Non-pigmented ciliary epithelial cell (primary cell): ENCODE measurements around the gene HIRA.

Experiments used
- DNase-seq: peaks from one replicate; pipeline ENCODE4 v3.0.0-alpha.2; 2010; ENCODE audit warnings: low read depth

The HIRA gene

GRCh38 chr22:19410941-19411689, 20.4 kb downstream of the HIRA start:
- DNase-seq = no peak

DNA sequence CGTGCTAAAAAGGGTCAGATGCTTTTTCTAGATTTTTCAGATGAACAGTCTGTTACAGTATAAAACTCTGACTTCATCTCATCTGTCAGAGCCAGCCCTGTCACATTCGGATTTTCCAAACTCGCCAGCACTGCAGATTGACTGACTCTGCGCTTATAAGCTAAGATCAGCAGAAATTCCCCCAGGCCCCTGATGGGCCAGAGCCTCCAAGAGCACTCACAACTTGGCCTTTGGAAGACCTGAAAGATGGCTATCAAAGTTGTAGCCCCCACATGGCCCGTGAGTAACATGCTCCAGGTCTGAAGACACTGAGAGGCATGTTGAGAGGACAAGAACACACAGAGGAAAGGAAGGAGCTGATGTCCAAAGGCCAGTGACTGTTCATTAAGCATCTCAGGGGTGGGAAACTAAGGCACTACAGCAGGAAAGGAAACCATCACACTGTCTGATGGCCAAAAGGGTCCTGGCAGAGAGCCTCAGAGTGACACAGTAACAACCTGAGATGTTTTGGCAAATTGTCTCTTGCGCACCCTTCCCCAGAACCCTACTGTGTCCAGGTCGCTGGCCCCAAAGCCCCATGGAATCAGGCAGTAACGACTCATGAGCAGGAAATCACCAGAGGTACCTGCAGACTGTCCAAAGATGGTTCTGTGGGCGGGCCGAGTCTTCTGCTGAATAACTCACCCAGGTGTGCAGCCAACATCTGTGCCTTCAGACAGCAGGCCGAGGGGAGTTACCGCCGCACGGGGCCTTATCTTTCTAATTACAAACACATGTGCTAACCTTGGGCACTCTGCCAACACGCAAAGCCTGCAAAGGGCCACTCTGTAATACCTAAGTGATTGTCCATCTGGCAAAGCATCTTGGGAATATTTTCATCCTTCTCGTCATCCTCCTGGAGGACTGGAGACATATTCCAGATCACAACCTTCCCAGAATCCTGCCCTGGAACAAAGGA, 23.6 kb downstream of the HIRA start:
- no peak for DNase-seq

GRCh38 chr22:19406846-19407245, 24.7 kb downstream of the HIRA start:
- DNase-seq = no peak

- no peak for DNase-seq
These were observed 25.2 kb downstream of the HIRA start for GRCh38 chr22:19406281-19406811.

DNA sequence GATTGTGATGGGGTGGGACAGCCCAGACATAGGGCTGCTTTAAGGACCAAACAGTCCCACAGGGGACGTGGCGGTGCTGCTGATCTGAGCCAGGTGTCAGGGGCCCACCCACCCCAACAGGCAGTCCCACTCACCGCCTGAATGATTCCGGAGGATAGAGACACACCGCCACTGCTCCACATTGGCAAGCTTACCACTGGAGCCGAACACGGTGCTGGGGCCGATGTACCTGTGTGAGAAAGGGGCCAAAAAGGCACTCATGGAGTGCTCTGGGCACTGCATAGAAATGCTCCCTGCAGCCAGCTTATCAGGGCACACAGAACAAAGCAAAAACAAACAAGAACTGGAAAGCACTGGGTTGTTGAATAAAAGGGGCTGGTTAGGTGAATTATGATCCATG, 25.9 kb downstream of the HIRA start:
- no peak for DNase-seq

DNA sequence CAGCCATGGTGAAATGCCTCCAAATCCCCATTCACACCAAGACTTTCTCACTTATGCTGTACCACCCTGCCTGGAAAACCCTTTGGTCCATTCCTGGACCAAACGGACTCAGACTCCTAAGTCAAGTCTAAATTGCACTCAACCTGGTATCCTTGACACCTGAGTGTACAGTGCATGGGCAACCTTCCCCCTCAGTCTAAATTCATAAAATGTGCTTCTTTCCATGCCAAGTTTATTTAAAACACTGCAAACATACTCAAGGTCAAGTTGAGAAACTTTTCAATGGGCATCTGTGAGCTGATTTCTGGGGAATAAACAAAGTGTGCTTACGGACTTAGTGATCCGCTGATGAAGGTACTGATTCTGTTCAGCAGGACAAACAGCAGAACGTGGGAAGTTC, 26.4 kb downstream of the HIRA start:
- no peak for DNase-seq

DNA sequence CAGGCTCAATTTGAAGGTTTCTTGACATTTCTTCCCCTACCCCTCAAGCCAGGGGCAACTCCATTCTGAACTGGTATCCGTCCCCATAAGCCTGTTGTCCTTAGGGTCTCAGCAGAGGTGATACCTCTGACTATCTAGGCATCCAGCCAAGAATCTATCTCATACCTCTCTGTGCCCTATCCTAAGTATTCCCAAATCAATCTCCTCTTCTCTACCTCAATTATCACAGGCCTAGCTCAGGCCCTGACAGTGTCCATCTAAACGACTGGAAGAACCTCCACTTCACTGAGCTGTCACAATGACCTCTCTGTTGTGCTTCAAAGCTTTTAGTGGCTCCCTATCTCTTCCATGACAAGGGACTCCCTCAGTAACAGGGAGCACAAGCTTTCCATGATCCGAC, 26.9 kb downstream of the HIRA start:
- no peak for DNase-seq

DNA sequence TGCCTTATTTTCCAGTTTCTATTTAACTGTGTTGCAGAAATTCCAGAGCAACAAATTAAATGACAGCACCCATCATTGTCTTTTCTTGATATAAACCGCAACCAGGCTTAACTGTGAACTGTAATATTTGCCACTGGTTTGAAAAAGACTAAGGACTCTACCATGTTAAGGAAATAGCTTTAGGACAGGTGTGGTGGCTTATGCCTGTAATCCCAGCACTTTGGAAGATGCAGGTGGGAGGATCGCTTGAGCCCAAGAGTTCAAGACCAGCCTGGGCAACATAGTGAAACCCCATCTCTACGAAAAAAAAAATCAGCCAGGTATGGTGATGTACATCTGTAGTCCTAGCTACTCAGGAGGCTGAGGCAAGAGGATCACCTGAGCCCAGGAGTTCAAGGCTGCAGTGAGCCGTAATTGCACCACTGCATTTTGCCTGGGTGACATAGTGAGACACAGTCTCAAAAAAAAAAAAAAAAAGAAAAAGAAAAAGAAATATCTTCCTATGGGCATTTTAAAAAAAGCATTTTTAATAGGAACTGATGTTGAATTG, 28.8 kb downstream of the HIRA start:
- DNase-seq = no peak

DNA sequence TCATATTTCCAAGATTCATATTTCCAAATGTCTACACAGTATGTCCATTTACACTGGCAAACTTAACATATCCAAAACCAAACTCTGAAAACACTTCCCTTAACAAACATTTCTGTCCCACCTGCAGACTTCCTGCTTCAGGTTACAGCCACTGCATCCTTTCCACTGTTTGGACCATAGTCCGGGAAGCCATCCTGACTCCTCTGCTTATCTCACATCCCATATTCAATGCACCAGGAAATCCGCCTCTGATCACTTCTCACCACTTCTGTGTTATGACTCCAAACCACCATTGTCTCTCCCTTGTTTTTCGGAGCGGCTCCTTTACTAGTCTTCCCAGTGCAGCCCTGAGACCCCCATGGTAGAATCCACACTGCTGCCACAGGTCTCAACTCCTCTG, 30.1 kb downstream of the HIRA start:
- DNase-seq = no peak

- DNase-seq = no peak
These were observed 30.7 kb downstream of the HIRA start for GRCh38 chr22:19400881-19401280.

DNA sequence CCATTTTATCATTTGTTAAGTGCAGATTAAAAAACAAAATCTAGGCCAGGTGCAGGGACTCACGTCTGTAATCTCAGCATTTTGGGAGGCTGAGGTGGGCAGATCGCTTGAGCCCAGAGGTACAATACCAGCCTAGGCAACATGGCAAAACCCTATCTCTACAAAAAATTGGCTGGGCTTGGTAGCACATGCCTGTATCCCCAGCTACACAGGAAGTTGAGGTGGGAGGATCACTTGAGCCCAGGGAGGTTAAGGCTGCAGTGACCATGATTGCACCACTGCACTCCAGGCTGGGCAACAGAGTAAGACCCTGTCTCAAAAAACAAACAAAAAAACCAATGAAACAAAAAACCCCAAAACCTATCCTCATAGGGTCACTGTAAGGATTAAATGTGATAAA, 32.9 kb downstream of the HIRA start:
- no peak for DNase-seq

- no peak for DNase-seq
These were observed 33.3 kb downstream of the HIRA start for GRCh38 chr22:19398206-19398605.

GRCh38 chr22:19397734-19398104, 33.8 kb downstream of the HIRA start:
- no peak for DNase-seq

GRCh38 chr22:19396934-19397733, 34.4 kb downstream of the HIRA start:
- no peak for DNase-seq

- no peak for DNase-seq
These were observed 35.0 kb downstream of the HIRA start for GRCh38 chr22:19396561-19396933.

- no peak for DNase-seq
These were observed 36.3 kb downstream of the HIRA start for GRCh38 chr22:19395276-19395675.

DNA sequence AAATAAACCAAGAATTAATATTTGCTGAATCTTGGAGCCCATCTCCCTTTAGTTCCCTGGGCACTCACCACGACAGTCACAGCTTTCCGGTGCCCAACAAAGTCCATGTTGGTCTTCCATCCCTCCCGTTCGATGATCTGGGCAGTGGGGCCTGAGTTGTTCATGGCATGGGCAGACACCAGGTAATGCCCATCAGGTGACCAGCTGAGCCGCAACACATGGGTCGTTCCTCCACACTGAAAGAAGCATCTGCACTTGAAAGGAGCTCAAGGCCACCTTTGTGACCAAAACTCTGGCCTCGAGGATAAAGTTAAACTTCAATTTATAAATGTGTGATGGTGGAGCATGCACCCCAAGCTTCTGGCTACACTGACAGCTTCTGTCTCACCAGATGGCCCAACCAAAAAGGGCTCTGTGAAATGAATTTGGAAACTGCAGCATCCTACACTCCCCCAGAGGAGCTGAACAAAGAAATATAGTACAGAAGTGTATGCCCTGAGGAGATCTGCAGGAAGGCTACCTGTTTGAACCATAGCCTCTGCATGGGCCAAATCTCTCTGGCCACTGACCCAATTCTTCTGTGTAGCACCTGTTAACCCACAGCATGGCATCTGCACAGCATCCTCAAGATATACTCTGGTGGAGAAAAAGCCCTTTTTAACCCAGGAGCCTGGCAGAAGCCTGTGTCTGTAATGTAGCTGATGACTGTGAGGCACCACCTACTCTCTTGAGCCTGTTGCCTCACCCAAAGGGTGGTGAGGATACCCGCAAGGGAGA, 37.1 kb downstream of the HIRA start:
- DNase-seq = no peak

DNA sequence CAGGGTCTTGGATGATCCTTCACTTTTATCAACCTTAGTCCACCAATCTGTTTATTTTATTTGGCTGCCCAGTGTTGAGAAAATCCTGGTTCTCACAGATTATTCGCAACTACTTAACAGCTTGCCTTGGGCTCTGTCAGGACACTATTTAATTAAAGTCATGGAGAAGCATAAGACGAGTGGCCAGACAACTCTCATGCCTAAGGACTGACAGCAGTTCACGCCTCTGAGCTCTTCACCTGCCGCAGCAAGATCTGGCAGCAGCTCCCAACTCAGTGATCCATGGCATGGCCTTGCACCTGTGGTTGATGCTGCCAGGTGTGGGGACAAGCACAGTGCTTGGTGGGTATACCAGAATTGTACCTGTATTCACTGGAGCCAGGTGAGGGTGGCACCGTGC, 37.8 kb downstream of the HIRA start:
- no peak for DNase-seq

- no peak for DNase-seq
These were observed 44.0 kb downstream of the HIRA start for GRCh38 chr22:19387575-19387974.

DNA sequence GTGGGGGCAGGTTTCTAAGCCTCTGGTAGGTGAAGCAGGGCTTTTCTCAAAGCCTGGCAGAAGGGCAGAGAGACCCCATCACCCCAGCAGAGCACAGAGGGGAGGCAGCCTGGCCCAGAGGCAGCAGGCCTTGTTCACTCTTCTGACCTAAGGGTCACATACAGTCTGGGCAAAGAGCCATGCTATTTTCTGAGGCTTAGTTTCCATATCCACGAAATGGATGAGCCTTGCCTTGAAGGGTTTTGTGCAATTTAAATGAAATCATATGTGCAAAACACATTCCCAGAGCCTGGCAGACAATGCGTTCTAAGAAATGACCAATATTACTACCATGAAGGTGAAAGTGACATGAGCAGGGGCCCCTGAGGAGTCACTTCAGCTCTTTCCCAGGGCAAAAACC, 44.5 kb downstream of the HIRA start:
- no peak for DNase-seq

GRCh38 chr22:19386248-19386647, 45.3 kb downstream of the HIRA start:
- no peak for DNase-seq
